Natural killer cell (primary cell): Measurements from ENCODE around the gene CKM. TPM values are rescaled to one million over a fixed set of nuclear protein-coding genes. Genes with fewer than 3 reads are reported as not detected.
"Not testable (repeated sequence)": the region's sequence is repeated elsewhere in the genome, so short reads cannot be mapped to it uniquely, and the experiment has no call there.

Source experiments
- ATAC-seq, 3 donors: fragments of 150-1000 bp in 2 of 3; fragments of 200-7000 bp in 1 of 3; cut with Tn5 transposase; 1 replicate in 1 of 3; 2 replicates in 2 of 3; pipeline ENCODE4 v1.10.0; 2021; ENCODE audit warnings: mild to moderate bottlenecking in 2 of 3, moderate library complexity in 2 of 3
- DNase-seq, 2 donors: peaks; one replicate each; pipeline versions ENCODE4 v3.0.0 to v3.0.0-alpha.2; 2013 to 2021; ENCODE audit warnings: mixed read lengths in 1 of 2
- H3K27ac ChIP-seq: one replicate; pipeline ENCODE4 v1.5.1; 2013; ENCODE audit warnings: mild to moderate bottlenecking, low read length
- H3K27me3 ChIP-seq: one replicate; pipeline ENCODE4 v1.6.1; 2013; ENCODE audit warnings: low read length; ENCODE audit not compliant: control insufficient read depth, insufficient read depth
- H3K36me3 ChIP-seq: one replicate; pipeline ENCODE4 v1.6.1; 2013; ENCODE audit warnings: low read length; ENCODE audit not compliant: control insufficient read depth, insufficient read depth
- H3K4me1 ChIP-seq: one replicate; pipeline ENCODE4 v1.6.1; 2013; ENCODE audit warnings: low read length; ENCODE audit not compliant: control insufficient read depth, insufficient read depth
- H3K4me3 ChIP-seq: one replicate; pipeline ENCODE4 v1.5.1; 2013; ENCODE audit warnings: low read length
- H3K9me3 ChIP-seq: one replicate; pipeline ENCODE4 v1.6.1; 2013; ENCODE audit warnings: low read length; ENCODE audit not compliant: control insufficient read depth, insufficient read depth
- H3K27ac Mint-ChIP-seq, 2 donors: one replicate each; pipeline ENCODE4 v1.8.0; 2022; ENCODE audit warnings: mild to moderate bottlenecking in 2 of 2, mixed read lengths in 2 of 2, moderate library complexity in 1 of 2
- H3K27me3 Mint-ChIP-seq, 2 donors: one replicate each; pipeline ENCODE4 v1.8.0; 2022; ENCODE audit warnings: low read depth in 2 of 2, mixed read lengths in 2 of 2
- H3K36me3 Mint-ChIP-seq: one replicate; pipeline ENCODE4 v1.8.0; 2022; ENCODE audit warnings: mixed read lengths
- H3K4me1 Mint-ChIP-seq, 2 donors: one replicate each; pipeline ENCODE4 v1.8.0; 2022; ENCODE audit warnings: mixed read lengths in 2 of 2
- H3K4me3 Mint-ChIP-seq: one replicate; pipeline ENCODE4 v1.8.0; 2022; ENCODE audit warnings: mild to moderate bottlenecking, moderate library complexity, mixed read lengths
- H3K9me3 Mint-ChIP-seq, 2 donors: one replicate each; pipeline ENCODE4 v1.8.0; 2022; ENCODE audit warnings: mixed read lengths in 2 of 2
- CTCF ChIP-seq: fragments of 200-600 bp; IDR thresholded peaks from one replicate; pipeline ENCODE4 v1.8.0; 2022; ENCODE audit warnings: antibody characterized with exemption
- WGBS: methylation state at CpG from one replicate; pipeline ENCODE4 v1.1.7; 2013; ENCODE audit warnings: missing lambda C conversion rate; ENCODE audit not compliant: insufficient coverage; 5-methylcytosine and 5-hydroxymethylcytosine counted together
- intact Hi-C: fragments of 100-400 bp; cut with micrococcal nuclease; formaldehyde crosslinking; loops from one replicate; pipeline ENCODE4 v1.14.2; 2022
- total RNA-seq, 4 donors: library from RNA; stranded (reverse); fragments of 120-200 nt in 1 of 4; gene quantifications; one replicate each; pipeline versions ENCODE4 v1.2.3 to v1.2.4, GENCODE V29; 2013 to 2022

The CKM gene
- total RNA-seq, 3 donors from 2014 or later (not counting 1 experiment from before 2014, with no cell fraction given), result not detected

- DNase-seq (no peak), ATAC-seq (no peak)
- no peaks in the 10 kb centered on the region for H3K27me3 Mint-ChIP-seq
- Histone ChIP-seq H3K9me3 (no peaks in the 10 kb centered on the region), H3K27me3 (no peaks in the 10 kb centered on the region), H3K36me3 (peaks cover 35% of the 10 kb centered on the region), H3K4me1 (no peaks in the 10 kb centered on the region), H3K4me3 (no peak overlapping the region), H3K27ac (no peak overlapping the region)
- no peak overlapping the region for H3K4me3 Mint-ChIP-seq
- H3K9me3 Mint-ChIP-seq, result no peaks in the 10 kb centered on the region
- intact Hi-C loops, result no loop called here
- H3K36me3 Mint-ChIP-seq, result peaks cover 5% of the 10 kb centered on the region
- H3K27ac Mint-ChIP-seq, result no peak overlapping the region
- WGBS, result 90% methylated on average over 12 of the region's 12 CpGs
- H3K4me1 Mint-ChIP-seq, result no peaks in the 10 kb centered on the region
- TF ChIP-seq CTCF, result no peak
Observed at GRCh38 chr19:45275370-45275971, 47.2 kb downstream of the CKM start.

- intact Hi-C loops, result no loop called here
- H3K4me1 Mint-ChIP-seq, result no peaks in the 10 kb centered on the region
- no peaks in the 10 kb centered on the region for H3K27me3 Mint-ChIP-seq
- Histone ChIP-seq H3K36me3 (peaks cover 23% of the 10 kb centered on the region), H3K4me1 (no peaks in the 10 kb centered on the region), H3K9me3 (no peaks in the 10 kb centered on the region), H3K4me3 (no peak overlapping the region), H3K27ac (no peak overlapping the region), H3K27me3 (no peaks in the 10 kb centered on the region)
- no peaks in the 10 kb centered on the region for H3K9me3 Mint-ChIP-seq
- no peak overlapping the region for H3K4me3 Mint-ChIP-seq
- no peak for DNase-seq
- 98% methylated on average over 13 of the region's 14 CpGs for WGBS
- H3K27ac Mint-ChIP-seq, result no peak overlapping the region
- no peak for TF ChIP-seq CTCF
- H3K36me3 Mint-ChIP-seq, result peaks cover 5% of the 10 kb centered on the region
- ATAC-seq, result no peak
Observed at GRCh38 chr19:45273521-45273855, 49.2 kb downstream of the CKM start.

- Histone ChIP-seq H3K4me1 (peaks cover 5% of the 10 kb centered on the region), H3K27ac (no peak overlapping the region), H3K4me3 (no peak overlapping the region), H3K27me3 (no peaks in the 10 kb centered on the region), H3K9me3 (no peaks in the 10 kb centered on the region), H3K36me3 (peaks cover 18% of the 10 kb centered on the region)
- no peaks in the 10 kb centered on the region for H3K4me1 Mint-ChIP-seq
- H3K36me3 Mint-ChIP-seq, result peaks cover 5% of the 10 kb centered on the region
- WGBS, result 84% methylated on average over 7 of the region's 7 CpGs
- TF ChIP-seq CTCF, result no peak
- ATAC-seq (no peak), DNase-seq (no peak)
- no peaks in the 10 kb centered on the region for H3K9me3 Mint-ChIP-seq
- H3K27me3 Mint-ChIP-seq, result no peaks in the 10 kb centered on the region
- no peak overlapping the region for H3K27ac Mint-ChIP-seq
- intact Hi-C loops, result no loop called here
- H3K4me3 Mint-ChIP-seq, result no peak overlapping the region
Observed at GRCh38 chr19:45271735-45272108, 51.0 kb downstream of the CKM start.

- ATAC-seq (no peak), DNase-seq (no peak)
- no peak for TF ChIP-seq CTCF
- 97% methylated on average over 17 of the region's 21 CpGs for WGBS
- H3K27me3 Mint-ChIP-seq, result no peaks in the 10 kb centered on the region
- H3K4me3 Mint-ChIP-seq, result no peak overlapping the region
- H3K9me3 Mint-ChIP-seq, result no peaks in the 10 kb centered on the region
- H3K9me3 ChIP-seq, result no peaks in the 10 kb centered on the region
- H3K27ac ChIP-seq, result no peak overlapping the region
- no peaks in the 10 kb centered on the region for H3K27me3 ChIP-seq
- peaks cover 5% of the 10 kb centered on the region for H3K4me1 ChIP-seq
- H3K4me1 Mint-ChIP-seq, result no peaks in the 10 kb centered on the region
- intact Hi-C loops, result no loop called here
- H3K36me3 ChIP-seq, result peaks cover 17% of the 10 kb centered on the region
- H3K4me3 ChIP-seq, result no peak overlapping the region
- no peak overlapping the region for H3K27ac Mint-ChIP-seq
- peaks cover 5% of the 10 kb centered on the region for H3K36me3 Mint-ChIP-seq
Observed at GRCh38 chr19:45271098-45271734, 51.5 kb downstream of the CKM start.

GRCh38 chr19:45269939-45270338 lies 52.7 kb downstream of the CKM start:
- H3K27ac ChIP-seq, DNase-seq, ATAC-seq, H3K4me3 ChIP-seq, intact Hi-C loops, H3K9me3 Mint-ChIP-seq, H3K4me1 Mint-ChIP-seq, H3K4me1 ChIP-seq, H3K27me3 Mint-ChIP-seq, H3K27ac Mint-ChIP-seq, H3K9me3 ChIP-seq, H3K4me3 Mint-ChIP-seq, H3K36me3 Mint-ChIP-seq, H3K27me3 ChIP-seq: not testable (repeated sequence)
- WGBS, result 96% methylated on average over 13 of the region's 13 CpGs
- peaks cover 16% of the 10 kb centered on the region for H3K36me3 ChIP-seq
